Mesenchymal stem cell (in vitro differentiated cells and primary cell): Measurements from ENCODE around the gene MUC5AC.

ENCODE experiments used
- DNase-seq: peaks from one replicate; pipeline ENCODE4 v3.0.0-alpha.2; 2013
- H2AFZ ChIP-seq: one replicate; pipeline ENCODE4 v1.6.1; 2013; ENCODE audit warnings: low read depth, mild to moderate bottlenecking, control low read depth, inconsistent platforms, low read length, moderate library complexity
- H2AK5ac ChIP-seq: 2 replicates; pipeline ENCODE4 v1.6.1; 2013; ENCODE audit warnings: low read length, moderate library complexity, mild to moderate bottlenecking, inconsistent platforms; ENCODE audit not compliant: severe bottlenecking
- H2BK120ac ChIP-seq: one replicate; pipeline ENCODE4 v1.6.1; 2013; ENCODE audit warnings: low read depth, mild to moderate bottlenecking, inconsistent platforms, low read length, moderate library complexity
- H2BK12ac ChIP-seq, 2 experiments: one replicate each; pipeline ENCODE4 v1.6.1; 2013; ENCODE audit warnings: inconsistent platforms in 2 of 2, low read length in 2 of 2, mild to moderate bottlenecking in 2 of 2, moderate library complexity in 2 of 2, control low read depth in 1 of 2
- H2BK15ac ChIP-seq: one replicate; pipeline ENCODE4 v1.6.1; 2013; ENCODE audit warnings: mild to moderate bottlenecking, low read depth, inconsistent platforms; ENCODE audit not compliant: poor library complexity, severe bottlenecking
- H2BK5ac ChIP-seq: 2 replicates; pipeline ENCODE4 v1.6.1; 2013; ENCODE audit warnings: low read depth, mild to moderate bottlenecking, low read length, control low read depth, inconsistent platforms; ENCODE audit not compliant: poor library complexity, severe bottlenecking
- H3K14ac ChIP-seq, 2 experiments: one replicate each; pipeline ENCODE4 v1.6.1; 2013; ENCODE audit warnings: inconsistent platforms in 2 of 2, low read length in 2 of 2, control low read depth in 1 of 2, mild to moderate bottlenecking in 1 of 2, moderate library complexity in 1 of 2
- H3K18ac ChIP-seq, 2 experiments: one replicate each; pipeline ENCODE4 v1.6.1; 2013; ENCODE audit warnings: inconsistent platforms in 2 of 2, low read length in 2 of 2, control low read depth in 1 of 2, low read depth in 1 of 2, mild to moderate bottlenecking in 1 of 2
- H3K23ac ChIP-seq, 2 experiments: one replicate each; pipeline ENCODE4 v1.6.1; 2013; ENCODE audit warnings: inconsistent platforms in 2 of 2, low read length in 2 of 2, mild to moderate bottlenecking in 2 of 2, moderate library complexity in 2 of 2, control low read depth in 1 of 2
- H3K27ac ChIP-seq: 2 replicates; pipeline ENCODE4 v1.5.1; 2013; ENCODE audit warnings: mild to moderate bottlenecking, moderate library complexity, low read length, control low read depth, inconsistent platforms; ENCODE audit not compliant: poor library complexity, severe bottlenecking
- H3K27me3 ChIP-seq, 2 experiments: 2 replicates each; pipeline versions ENCODE4 v1.6.1 to v1.7.0; 2013; ENCODE audit warnings: low read length in 2 of 2, mild to moderate bottlenecking in 2 of 2, moderate library complexity in 2 of 2, control low read depth in 1 of 2, inconsistent platforms in 1 of 2; ENCODE audit not compliant: control insufficient read depth in 1 of 2, insufficient read depth in 1 of 2
- H3K36me3 ChIP-seq, 2 experiments: 2 replicates each; pipeline versions ENCODE4 v1.6.1 to v1.7.0; 2013; ENCODE audit warnings: low read length in 2 of 2, control low read depth in 1 of 2, inconsistent platforms in 1 of 2, low read depth in 1 of 2, mild to moderate bottlenecking in 1 of 2; ENCODE audit not compliant: insufficient read depth in 2 of 2, control insufficient read depth in 1 of 2
- H3K4ac ChIP-seq, 2 experiments: one replicate each; pipeline ENCODE4 v1.6.1; 2013; ENCODE audit warnings: inconsistent platforms in 2 of 2, low read length in 2 of 2, mild to moderate bottlenecking in 2 of 2, moderate library complexity in 2 of 2, control low read depth in 1 of 2, low read depth in 1 of 2
- H3K4me1 ChIP-seq: 2 replicates; pipeline ENCODE4 v1.6.1; 2013; ENCODE audit warnings: low read depth, low read length, control low read depth; ENCODE audit not compliant: control insufficient read depth, insufficient read depth
- H3K4me2 ChIP-seq: 2 replicates; pipeline ENCODE4 v1.6.1; 2013; ENCODE audit warnings: low read length, mild to moderate bottlenecking, inconsistent platforms; ENCODE audit not compliant: poor library complexity, severe bottlenecking
- H3K4me3 ChIP-seq, 2 experiments: 2 replicates each; pipeline versions ENCODE4 v1.5.1 to v1.7.0; 2013; ENCODE audit warnings: low read length in 2 of 2, mild to moderate bottlenecking in 2 of 2, control low read depth in 1 of 2, low read depth in 1 of 2; ENCODE audit not compliant: insufficient read depth in 1 of 2
- H3K79me1 ChIP-seq: replicated peaks from 2 replicates; pipeline ENCODE4 v1.6.1; 2013; ENCODE audit warnings: mild to moderate bottlenecking, control low read depth, low read length, inconsistent platforms; ENCODE audit not compliant: poor library complexity, severe bottlenecking
- H3K9ac ChIP-seq: 2 replicates; pipeline ENCODE4 v1.7.0; 2013; ENCODE audit warnings: mild to moderate bottlenecking, low read length, moderate library complexity
- H3K9me3 ChIP-seq: 2 replicates; pipeline ENCODE4 v1.7.0; 2013; ENCODE audit warnings: mild to moderate bottlenecking, low read length; ENCODE audit not compliant: control insufficient read depth
- H4K8ac ChIP-seq: one replicate; pipeline ENCODE4 v1.6.1; 2013; ENCODE audit warnings: inconsistent platforms, mild to moderate bottlenecking, low read length, moderate library complexity
- H4K91ac ChIP-seq: one replicate; pipeline ENCODE4 v1.6.1; 2013; ENCODE audit warnings: mild to moderate bottlenecking, low read length, inconsistent platforms
- WGBS: methylation state at CpG from one replicate; pipeline ENCODE4 v1.1.7; 2013; ENCODE audit warnings: mixed read lengths; 5-methylcytosine and 5-hydroxymethylcytosine counted together

MUC5AC gene

GRCh38 chr11:1223346-1224110, 65.8 kb downstream of the MUC5AC start:
- DNase-seq = no peak
- H2BK12ac ChIP-seq = no peak overlapping the region
- H3K27me3 ChIP-seq = peaks cover 10 to 52% of the 10 kb centered on the region in 2 experiments
- H3K4me2 ChIP-seq = no peak overlapping the region
- H2BK15ac ChIP-seq = no peak overlapping the region
- H3K9me3 ChIP-seq = no peaks in the 10 kb centered on the region
- H3K9ac ChIP-seq = no peak overlapping the region
- no peak overlapping the region for H2BK120ac ChIP-seq
- H3K14ac ChIP-seq = no peak overlapping the region
- WGBS = 92% methylated on average over 19 of the region's 22 CpGs
- H3K4ac ChIP-seq = no peak overlapping the region
- no peak overlapping the region for H3K23ac ChIP-seq
- no peak overlapping the region for H4K91ac ChIP-seq
- H2BK5ac ChIP-seq = no peak overlapping the region
- no peak overlapping the region for H2AFZ ChIP-seq
- no peak overlapping the region for H4K8ac ChIP-seq
- H3K4me1 ChIP-seq = peaks cover 2% of the 10 kb centered on the region
- H3K27ac ChIP-seq = no peak overlapping the region
- H3K4me3 ChIP-seq = no peak overlapping the region
- no peak overlapping the region for H3K18ac ChIP-seq
- no peaks in the 10 kb centered on the region for H3K79me1 ChIP-seq
- H2AK5ac ChIP-seq = no peak overlapping the region
- H3K36me3 ChIP-seq = no peaks in the 10 kb centered on the region

GRCh38 chr11:1224111-1224490, 66.3 kb downstream of the MUC5AC start:
- H3K4me2 ChIP-seq = no peak overlapping the region
- H3K23ac ChIP-seq = no peak overlapping the region
- H2BK12ac ChIP-seq = no peak overlapping the region
- no peak overlapping the region for H3K18ac ChIP-seq
- no peak for DNase-seq
- no peak overlapping the region for H2BK5ac ChIP-seq
- no peak overlapping the region for H3K14ac ChIP-seq
- H2BK120ac ChIP-seq = no peak overlapping the region
- no peak overlapping the region for H3K9ac ChIP-seq
- no peaks in the 10 kb centered on the region for H3K9me3 ChIP-seq
- H3K4me1 ChIP-seq = peaks cover 2% of the 10 kb centered on the region
- 85% methylated on average over 7 of the region's 7 CpGs for WGBS
- no peak overlapping the region for H4K91ac ChIP-seq
- H3K4ac ChIP-seq = no peak overlapping the region
- peaks cover 10 to 54% of the 10 kb centered on the region in 2 experiments for H3K27me3 ChIP-seq
- H3K4me3 ChIP-seq = no peak overlapping the region
- H2AFZ ChIP-seq = no peak overlapping the region
- no peak overlapping the region for H4K8ac ChIP-seq
- no peak overlapping the region for H2AK5ac ChIP-seq
- H3K79me1 ChIP-seq = no peaks in the 10 kb centered on the region
- no peaks in the 10 kb centered on the region for H3K36me3 ChIP-seq
- no peak overlapping the region for H3K27ac ChIP-seq
- no peak overlapping the region for H2BK15ac ChIP-seq

GRCh38 chr11:1224491-1225385, 67.0 kb downstream of the MUC5AC start:
- H2BK15ac ChIP-seq = no peak overlapping the region
- no peak overlapping the region for H2AFZ ChIP-seq
- WGBS = 82% methylated on average over 24 of the region's 27 CpGs
- no peaks in the 10 kb centered on the region for H3K9me3 ChIP-seq
- H3K9ac ChIP-seq = no peak overlapping the region
- no peak overlapping the region for H2BK5ac ChIP-seq
- H3K4me2 ChIP-seq = no peak overlapping the region
- no peak overlapping the region for H3K18ac ChIP-seq
- no peak for DNase-seq
- H4K8ac ChIP-seq = no peak overlapping the region
- H3K4me1 ChIP-seq = peaks cover 2% of the 10 kb centered on the region
- H3K27ac ChIP-seq = no peak overlapping the region
- no peak overlapping the region for H2AK5ac ChIP-seq
- peaks cover 10 to 54% of the 10 kb centered on the region in 2 experiments for H3K27me3 ChIP-seq
- H4K91ac ChIP-seq = no peak overlapping the region
- no peak overlapping the region for H3K4me3 ChIP-seq
- no peak overlapping the region for H3K14ac ChIP-seq
- no peak overlapping the region for H2BK12ac ChIP-seq
- H3K23ac ChIP-seq = no peak overlapping the region
- no peaks in the 10 kb centered on the region for H3K79me1 ChIP-seq
- no peak overlapping the region for H2BK120ac ChIP-seq
- no peak overlapping the region for H3K4ac ChIP-seq
- H3K36me3 ChIP-seq = no peaks in the 10 kb centered on the region
